GM19455 (cell line): ENCODE data around the gene NDUFS6.
"Not testable (repeated sequence)": the region's sequence is repeated elsewhere in the genome, so short reads cannot be mapped to it uniquely, and the experiment has no call there.

Experiments used
- ATAC-seq: cut with Tn5 transposase; IDR thresholded peaks from one replicate; pipeline ENCODE4 v1.9.1; 2021; ENCODE audit not compliant: unreplicated experiment

Gene NDUFS6

DNA sequence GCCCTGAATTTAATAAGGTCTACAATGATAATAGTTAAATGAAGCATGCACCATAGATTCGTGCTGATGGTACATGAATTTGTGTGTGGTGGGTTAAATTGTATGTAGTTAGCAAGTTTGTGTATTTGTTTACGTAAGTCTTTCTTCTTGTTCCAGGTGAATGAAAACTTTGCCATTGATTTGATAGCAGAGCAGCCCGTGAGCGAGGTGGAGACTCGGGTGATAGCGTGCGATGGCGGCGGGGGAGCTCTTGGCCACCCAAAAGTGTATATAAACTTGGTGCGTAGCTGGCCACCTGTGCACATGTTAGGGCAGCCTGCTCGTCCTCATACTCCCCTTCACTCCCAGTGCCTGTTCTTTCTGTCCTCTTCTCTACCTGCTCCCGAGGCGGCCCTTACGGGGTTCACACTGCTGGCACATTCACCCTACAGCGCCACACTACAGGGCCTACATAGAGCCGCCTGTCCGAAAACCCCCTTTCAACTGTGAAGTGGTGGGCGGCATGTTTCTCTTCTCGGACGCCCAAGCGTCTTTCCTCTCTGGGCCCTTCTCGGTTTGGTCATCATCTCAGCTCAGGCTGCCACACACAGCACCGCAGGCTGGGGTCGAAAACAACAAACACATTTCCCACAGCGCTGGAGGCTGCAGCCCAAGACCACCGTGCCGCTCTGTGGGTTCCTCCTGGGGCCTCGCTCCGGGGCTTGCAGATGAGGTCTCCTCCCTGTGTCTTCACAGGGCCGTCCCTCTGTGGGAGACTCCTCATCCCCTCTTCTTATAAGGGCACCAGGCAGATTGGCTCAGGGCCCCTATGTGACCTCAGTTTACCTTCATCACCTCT is 13.2 kb downstream of the NDUFS6 start:
- no peak for ATAC-seq

DNA sequence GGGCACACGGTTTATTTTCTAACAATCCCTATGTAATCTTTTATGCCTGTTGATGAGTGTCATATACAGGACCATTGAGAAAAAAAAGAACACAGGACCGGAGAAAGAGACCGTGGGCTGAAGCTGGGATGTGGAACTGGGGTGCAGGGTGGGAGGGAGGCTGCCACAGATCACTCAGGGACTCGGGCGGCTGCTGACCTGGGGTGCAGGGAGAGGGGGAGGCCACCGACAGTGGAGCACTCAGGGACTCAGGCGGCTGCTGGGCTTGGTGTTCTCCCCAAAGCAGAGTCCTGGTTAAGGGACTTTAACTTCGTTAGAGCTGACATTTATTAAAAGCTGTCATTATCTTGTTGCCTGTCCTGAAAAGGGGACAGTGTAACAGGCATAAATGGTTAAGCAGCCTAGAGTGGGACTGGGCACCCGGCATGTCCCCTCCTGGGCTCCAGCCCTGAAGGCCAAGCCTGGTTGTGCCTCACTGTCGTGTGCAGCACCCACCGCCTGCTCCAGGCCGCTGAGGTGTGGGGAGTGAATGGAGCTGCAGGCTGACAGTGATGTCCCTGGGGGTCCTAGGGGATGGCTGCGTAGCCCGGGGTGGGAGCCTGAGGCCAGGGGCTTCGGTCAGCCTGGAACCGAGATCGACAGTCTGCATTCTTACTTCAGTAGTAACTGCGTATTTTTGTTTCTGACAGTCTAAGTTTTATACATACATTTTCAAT is 14.0 kb downstream of the NDUFS6 start:
- no peak for ATAC-seq

DNA sequence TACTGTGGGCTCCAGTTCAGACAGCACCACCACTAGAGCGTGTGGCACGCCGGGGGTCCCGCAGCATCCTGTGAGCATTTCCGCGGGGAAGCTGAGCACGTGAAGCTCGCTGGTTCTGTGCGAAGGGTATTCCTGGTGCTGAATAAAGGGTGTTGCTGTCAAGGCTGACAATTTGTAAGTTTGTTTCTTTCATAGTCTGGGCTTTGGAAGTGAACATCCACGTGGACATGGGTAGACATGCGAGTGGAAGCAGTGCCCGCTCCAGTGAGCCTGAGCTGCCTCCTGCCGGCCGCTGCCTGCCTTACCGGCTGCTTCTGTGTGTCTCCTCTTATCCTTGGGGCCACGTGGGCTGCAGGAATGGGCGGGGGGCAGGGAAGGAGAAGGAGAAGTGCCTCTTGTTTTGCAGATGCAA is 14.7 kb downstream of the NDUFS6 start:
- ATAC-seq: no peak

DNA sequence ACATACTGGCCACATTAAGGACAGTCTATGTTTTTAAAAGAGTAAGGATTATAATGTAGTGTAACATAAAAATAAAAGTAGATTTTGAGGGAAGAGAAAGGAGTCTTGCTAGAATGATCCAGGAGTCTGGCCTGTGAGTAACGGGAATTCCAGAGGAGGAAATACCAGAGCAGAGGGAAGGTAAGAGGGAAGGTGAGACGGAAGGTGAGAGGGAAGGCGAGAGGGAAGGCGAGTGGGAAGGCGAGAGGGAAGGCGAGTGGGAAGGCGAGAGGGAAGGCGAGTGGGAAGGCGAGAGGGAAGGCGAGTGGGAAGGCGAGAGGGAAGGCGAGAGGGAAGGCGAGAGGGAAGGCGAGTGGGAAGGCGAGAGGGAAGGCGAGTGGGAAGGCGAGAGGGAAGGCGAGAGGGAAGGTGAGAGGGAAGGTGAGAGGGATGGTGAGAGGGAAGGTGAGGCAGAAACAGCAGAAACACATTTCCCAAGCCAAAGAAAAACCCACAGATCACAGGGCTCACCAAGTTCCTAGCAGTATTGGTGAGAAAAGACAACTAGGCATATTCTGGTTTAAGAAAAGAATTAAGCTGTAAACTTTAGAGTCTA is 15.4 kb downstream of the NDUFS6 start:
- ATAC-seq: not testable (repeated sequence)

DNA sequence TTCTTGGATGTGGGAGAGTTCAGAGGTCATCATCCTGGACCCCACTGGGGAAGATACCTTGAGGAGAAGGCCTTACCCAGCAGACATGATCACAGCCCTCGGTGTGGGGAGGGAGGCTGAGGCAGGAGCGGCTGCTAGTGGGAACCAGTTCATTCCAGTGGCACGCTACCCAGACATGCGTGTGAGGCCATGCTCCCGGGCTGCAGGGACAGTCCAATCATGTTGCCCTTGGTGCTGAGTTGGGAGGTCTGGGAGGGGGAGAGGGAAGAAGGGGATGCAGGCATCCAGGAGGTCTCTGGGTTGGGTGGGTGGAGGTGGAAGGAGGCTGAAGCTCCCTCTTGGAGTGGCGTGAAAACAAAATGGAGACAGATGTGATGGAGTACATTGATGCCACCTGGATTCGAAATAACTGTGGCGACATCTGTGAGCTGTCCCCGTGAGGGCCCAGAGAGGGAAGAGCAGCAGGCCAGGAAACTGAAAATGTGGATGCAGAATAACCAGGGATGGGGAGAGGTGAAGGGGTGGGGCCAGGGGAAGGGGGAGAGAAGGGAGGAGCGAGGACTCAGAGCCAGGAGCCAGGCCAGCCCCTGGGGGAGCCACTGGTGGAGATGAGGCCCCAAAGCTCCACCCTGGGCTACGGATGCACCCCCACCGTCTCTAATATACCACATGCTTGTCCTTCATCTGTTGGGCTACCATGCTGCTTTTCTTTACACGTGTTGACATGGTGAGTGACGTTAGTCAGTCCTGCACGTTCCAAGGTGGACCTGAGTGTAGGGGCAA is 16.2 kb downstream of the NDUFS6 start:
- no peak for ATAC-seq

DNA sequence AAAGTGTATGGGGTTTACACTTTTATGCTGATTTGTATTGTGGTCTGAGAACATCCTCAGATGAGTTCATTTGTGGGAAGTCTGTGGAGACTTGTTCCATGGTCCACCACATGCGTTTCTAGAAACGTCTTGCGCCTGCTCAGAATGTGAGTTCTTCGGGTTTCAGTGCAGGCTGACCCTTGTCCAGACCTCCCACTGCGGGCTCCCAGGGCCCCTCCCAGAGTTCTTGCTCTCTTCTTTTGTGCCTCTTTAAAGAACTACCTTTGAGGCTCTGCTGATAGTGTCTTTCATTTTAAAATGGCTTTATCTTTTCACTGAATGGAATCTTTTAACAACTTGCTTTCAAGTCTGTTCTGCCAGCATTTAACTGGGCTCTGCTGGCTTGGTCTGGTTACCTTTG is 17.6 kb downstream of the NDUFS6 start:
- ATAC-seq: no peak

DNA sequence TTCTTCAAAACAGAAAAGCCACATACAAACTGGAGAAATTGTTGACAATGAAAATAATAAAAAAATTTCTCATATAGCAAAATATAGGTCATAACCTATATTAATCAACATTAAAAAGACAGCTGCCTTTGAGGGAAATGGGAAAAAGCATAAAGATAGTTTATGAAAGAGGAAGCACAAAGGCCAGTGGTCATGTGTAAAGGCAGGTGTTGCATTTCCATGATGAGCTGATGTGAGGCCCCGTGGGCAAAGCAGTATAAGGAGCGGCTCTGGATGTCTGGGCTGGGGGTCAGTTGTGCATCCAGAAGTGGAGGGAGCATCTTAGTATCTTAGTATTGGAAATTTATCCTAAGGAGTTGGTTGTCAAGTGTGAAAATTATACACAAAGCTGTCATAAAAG is 18.3 kb downstream of the NDUFS6 start:
- ATAC-seq: no peak

DNA sequence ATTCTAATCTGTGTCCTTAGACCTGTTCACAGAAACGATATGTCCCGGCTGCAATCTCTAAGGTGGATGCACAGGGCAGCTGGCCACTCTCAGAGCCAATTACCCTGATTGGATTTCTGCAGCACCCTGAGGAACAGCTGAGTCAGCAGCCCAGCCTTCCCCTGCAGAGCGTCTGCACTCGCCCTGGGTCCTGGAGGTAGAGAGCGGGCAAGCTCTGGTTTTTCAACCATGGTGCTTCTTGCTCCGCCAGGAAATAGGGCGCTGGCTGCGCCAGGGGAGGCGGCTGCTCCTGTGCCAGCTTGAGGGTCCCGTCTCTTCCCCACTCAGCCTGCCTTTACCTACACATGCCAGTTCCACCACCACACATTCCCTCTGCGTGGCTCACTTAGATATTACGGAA is 19.2 kb downstream of the NDUFS6 start:
- ATAC-seq: no peak

DNA sequence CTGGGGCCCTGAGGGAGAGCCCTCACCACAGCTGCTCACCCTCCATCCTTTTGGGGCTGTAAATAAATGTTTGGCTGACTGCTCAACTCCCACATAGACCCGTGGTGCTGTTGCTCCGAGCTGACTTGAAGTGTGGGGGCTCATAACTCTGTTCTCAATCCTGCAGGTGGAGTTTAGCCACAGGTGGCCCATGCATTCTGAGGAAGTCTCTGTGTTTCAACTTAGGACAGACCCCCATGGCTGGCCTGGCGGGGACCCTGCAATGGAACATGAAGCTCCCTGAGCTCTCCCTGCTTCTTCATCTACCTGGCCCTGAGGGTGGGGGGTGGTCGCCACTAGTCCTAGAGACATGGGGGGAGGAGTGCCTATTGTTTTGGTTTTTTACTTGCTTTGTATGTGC is 19.7 kb downstream of the NDUFS6 start:
- no peak for ATAC-seq

DNA sequence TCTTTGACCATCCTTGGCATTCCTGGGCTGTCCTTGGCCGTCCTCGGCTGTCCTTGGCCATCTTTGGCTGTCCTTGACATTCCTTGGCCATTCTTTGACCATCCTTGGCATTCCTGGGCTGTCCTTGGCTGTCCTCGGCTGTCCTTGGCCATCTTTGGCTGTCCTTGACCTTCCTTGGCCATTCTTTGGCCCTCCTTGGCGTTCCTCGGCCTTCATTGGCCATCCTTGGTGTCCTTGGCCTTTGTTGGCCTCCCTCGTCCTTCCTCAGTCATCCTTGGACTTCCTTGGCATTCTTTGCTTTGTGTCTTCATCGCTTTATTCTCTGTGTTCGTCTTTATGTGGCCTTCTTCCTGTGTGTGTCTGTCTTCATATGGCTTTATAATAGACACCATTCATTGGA is 20.7 kb downstream of the NDUFS6 start:
- ATAC-seq: no peak

DNA sequence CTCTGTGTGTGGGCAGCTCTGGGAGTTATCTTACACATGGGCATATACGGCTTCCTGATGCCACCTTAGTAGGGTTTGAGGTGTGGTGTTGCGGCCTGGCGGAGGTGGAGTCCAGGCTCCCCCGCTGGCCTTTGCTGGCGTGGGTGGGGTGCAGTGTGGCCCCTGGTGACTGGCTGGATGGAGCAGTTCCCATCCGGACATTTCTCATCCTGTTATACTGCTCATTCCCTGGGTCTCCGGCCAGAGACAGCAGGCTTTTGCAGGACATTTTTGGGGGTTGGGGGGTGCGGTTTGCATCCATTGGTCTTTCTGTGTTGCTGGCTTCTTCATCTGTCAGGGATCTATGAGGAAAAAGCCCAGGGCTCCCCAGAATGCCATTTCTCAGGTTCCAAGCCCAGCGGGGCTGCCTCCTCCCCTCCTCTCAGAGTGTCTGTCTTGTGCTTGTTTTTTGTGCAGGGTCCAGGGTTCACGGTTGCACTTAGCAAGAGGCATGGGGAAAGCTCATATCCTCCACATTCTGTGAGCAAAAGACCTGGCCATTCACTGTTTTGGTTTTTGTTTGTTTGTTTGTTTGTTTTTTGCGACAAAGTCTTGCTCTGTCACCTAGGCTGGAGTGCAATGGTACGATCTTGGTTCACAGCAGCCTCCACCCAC is 22.3 kb downstream of the NDUFS6 start:
- ATAC-seq: no peak

DNA sequence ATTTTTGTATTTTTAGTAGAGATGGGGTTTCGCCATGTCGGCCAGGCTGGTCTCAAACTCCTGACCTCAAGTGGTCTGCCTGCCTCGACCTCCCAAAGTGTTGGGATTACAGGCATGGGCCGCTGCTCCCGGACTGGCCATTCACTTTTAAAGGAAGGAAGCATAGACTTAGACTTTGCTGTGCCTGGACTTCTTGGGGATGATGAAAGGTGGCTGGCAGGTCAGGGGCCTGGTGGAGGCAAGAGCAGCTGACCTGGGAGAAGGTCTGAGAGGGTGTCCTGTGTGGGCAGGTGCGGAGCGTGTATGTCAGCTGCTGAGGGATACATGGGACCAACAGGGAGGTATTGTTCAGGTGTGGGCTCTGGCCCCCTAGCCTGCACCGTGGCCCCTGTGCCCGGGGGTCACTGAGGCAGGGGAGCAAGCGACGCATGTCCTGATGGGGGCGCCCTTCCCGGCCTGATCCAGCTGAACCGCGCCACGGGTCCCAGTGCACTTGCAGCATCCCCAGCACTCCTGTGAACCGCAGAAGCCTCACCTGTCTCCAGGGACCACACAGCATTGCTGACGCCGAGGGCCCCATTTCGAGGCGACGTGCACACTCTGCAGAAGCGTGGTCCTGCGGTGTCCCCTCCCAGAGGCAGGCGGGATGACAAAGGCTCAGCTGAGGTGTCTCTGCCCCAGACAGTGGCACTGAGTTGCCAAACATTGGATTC is 23.1 kb downstream of the NDUFS6 start:
- no peak for ATAC-seq

DNA sequence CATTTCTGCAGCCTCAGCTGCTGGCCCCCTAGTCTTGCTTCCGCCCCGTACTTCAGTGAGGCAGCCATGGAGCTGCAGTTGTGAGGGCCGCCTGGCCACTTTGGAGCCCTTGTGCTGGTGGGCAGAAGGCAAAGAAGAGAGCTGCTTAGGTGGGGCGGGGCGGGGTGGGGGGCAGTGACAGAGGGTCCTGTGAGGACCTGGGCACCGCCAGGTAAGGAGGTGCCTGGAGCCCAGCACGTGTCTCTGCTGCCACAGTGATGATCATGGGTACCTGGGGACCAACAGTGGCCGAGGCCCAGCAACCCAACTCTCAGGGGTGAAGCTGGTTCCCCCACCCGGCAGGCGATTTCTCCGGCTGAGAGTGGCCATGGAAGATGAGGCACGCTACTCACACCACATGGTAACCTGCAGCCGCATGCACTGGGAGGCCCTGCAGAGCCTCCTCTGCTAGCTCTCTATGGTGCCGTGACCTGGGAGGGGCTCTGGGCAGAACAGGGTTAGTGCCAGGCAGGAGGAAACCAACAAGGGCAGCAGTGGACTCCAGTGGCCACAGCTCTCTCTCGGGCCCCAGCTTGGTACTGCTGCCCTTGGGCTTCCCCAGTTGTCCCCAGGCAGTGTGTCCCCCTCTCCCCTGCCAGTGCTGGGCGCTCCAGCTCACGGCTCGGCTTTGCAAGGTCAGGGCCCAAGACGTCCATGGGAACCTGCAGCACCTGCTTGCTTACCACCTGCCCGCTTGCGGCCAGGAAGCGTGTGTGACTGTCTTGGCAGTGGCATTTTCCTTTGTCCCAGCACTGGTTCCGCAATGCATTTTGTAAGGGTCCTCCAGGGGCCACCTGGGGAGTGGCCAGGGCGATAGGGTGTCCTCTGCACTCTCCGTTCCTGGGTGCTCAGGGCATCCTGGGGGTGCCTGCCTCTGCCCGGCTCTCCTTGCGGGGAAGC is 24.0 kb downstream of the NDUFS6 start:
- ATAC-seq: no peak

DNA sequence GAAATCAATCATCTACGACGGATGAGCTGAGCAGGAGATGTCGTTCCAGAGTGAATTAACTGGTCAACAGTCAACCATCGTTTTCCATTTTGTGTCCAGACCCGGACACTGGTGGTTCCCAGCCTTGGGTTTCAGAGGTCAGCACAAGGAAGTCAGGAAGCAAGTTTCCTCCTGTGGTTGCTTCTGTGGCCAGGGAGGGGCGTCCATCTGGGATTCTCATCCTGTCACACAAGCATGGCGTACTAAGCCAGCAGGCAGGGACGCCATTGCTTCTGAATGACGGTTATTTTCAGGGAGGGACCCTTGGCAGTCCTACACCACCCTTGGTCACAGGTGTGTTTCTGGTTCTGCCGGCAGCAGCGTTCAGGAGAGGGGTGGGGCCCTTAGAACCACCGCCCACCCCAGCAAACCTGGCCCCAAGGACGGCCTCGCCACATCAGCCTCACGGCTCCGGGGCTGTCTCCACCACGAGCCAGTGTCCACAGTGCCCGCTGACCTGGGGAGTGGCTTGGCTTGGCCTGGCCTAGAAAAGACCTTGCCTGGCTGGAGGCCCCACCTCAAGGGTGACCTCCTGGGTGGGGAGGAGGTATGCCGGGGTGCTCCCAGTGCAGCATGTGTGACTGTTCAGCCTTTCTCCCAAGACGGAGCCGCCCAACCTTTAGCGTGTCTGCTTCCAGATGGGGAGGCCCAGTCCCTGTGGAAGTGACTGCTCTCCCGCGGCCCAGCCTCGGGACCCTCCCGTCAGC is 25.2 kb downstream of the NDUFS6 start:
- no peak for ATAC-seq

DNA sequence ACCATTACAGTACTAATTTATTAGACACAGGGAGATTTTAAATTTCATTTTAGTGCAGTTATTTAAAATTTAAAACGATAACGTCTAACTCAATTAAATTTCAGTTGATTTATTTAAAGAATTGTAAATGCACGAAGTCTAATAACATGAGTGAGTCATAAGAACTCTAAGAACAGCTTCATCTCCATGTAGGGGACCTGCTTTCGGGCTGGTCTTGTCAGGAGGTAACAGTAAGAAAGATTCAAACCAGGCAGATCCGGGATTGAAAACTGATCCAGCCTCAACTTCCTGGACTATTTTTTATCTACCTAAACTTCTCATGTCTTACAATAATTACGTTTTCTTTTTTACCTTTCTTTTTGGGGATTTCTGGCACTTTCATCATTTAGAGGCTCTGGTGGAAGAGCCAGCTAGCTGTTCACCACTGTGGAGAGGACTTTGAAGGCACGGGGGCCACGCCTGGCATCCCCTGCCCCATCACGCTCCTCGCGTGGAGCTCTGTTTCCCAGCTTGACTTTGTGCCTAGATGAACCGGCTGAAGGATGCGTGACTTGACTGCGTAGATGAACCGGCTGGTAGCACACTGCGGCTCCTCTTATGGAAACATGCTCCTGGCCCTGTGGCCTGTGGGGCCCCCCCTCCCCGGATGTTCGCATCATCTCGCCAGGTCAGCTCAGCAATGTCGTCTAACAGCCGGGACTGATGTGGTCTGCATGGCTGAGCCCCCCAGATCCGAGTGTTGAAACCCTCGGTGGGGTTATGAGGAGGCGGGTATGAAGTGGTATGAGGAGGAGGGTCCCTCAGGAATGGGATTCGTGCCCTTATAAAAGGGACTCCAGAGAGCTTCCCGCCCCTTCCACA is 26.0 kb downstream of the NDUFS6 start:
- ATAC-seq: no peak

DNA sequence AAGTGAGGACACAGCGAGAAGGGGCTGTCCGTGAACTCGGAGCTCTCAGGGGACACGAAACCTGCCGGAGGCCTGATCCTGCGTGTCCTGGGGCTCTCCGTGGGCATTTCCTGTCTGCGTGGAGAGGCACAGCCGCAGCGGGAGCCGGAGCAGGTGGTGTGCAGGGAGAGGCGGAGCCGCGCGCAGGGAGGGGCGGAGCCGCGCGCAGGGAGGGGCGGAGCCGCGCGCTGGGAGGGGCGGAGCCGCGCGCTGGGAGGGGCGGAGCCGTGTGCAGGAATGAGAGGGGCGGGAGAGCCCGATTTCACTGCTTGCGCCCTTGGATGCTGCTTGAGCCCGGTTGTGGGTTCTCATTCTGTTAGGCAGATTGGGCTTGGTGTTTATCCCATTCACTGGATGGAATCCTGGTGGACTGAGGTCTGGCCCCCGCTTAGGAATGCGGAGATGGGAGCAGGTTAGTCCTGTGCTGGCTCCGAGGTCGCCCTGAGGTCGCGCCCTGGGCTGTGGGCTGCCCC is 26.7 kb downstream of the NDUFS6 start:
- no peak for ATAC-seq

DNA sequence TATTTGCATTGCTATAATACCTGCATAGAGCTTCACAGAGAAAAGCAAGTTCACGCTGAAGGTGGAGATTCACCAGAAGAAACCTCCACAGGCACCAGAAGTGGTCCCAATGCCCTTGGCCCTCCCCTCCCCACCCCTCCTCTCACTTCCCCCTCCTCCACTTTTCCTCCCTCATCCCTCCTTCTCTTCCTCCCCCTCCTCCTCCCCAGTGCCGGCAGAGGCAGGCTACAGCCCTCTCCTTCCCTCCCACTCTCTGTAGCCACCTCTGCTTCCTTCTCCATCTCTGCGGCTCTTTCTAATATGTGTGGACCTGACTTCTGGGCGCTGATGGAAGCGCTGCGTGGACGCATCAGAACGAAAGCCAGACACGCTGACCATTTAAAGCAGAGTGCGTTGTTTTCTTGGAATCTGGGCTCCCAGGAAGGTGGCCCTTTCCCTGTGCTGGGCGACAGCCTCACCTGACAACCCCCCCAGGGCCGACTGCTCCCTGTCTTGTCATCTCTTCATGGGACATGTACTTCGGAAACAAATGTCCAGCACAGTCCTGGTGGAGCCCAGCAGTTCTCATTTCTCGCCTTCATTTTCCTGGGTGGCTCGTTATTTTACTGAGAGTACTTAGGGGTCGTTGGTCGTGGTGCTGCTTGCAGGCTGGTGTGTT is 29.5 kb downstream of the NDUFS6 start:
- no peak for ATAC-seq
